Glomerular visceral epithelial cell (primary cell): ENCODE data around the gene PRKCE.

ENCODE experiments used
- DNase-seq: peaks from one replicate; pipeline ENCODE4 v3.0.0-alpha.2; 2016; ENCODE audit errors: extremely low spot score

The PRKCE gene

GRCh38 chr2:45631955-45632354 is 19.5 kb upstream of the PRKCE start:
- DNase-seq = no peak

- DNase-seq = no peak
Measured at GRCh38 chr2:45634223-45634622, 17.3 kb upstream of the PRKCE start.

GRCh38 chr2:45636008-45636407 is 15.5 kb upstream of the PRKCE start:
- no peak for DNase-seq

DNA sequence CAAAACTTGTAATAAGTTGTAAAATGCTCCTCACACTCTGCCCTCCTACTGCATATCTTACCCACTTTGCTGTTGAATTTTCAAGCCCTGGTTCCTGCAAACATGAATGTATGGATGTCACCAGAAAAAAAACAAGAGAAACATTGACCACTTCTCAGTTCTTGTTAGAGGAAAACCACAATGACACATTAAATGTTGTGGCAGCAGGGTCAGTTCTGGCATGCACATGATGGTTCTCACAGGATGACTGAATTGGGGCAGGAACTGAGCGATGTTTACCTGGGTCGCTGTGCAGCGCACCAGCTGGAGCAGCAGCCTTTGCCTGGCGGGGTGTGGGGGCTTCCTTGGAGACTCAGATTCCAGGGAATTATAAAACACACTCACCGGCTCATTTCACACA is 14.0 kb upstream of the PRKCE start:
- peak; percentile 80 for DNase-seq

- no peak for DNase-seq
Measured at GRCh38 chr2:45640576-45640975, 10.9 kb upstream of the PRKCE start.

- no peak for DNase-seq
Measured at GRCh38 chr2:45643095-45643494, 8.4 kb upstream of the PRKCE start.

GRCh38 chr2:45643543-45644542 is 7.6 kb upstream of the PRKCE start:
- peak; percentile 57 for DNase-seq

GRCh38 chr2:45646289-45646688 is 5.2 kb upstream of the PRKCE start:
- no peak for DNase-seq

GRCh38 chr2:45647356-45647755 is 4.1 kb upstream of the PRKCE start:
- peak; percentile 13 for DNase-seq

GRCh38 chr2:45647986-45648520 is 3.4 kb upstream of the PRKCE start:
- DNase-seq = no peak

GRCh38 chr2:45648636-45649035 is 2.8 kb upstream of the PRKCE start:
- DNase-seq = no peak

- DNase-seq = peak; percentile 6
Measured at GRCh38 chr2:45649462-45649857, 2.0 kb upstream of the PRKCE start.

- DNase-seq = peak; percentile 59
Measured at GRCh38 chr2:45649858-45650811, 1.3 kb upstream of the PRKCE start.

DNA sequence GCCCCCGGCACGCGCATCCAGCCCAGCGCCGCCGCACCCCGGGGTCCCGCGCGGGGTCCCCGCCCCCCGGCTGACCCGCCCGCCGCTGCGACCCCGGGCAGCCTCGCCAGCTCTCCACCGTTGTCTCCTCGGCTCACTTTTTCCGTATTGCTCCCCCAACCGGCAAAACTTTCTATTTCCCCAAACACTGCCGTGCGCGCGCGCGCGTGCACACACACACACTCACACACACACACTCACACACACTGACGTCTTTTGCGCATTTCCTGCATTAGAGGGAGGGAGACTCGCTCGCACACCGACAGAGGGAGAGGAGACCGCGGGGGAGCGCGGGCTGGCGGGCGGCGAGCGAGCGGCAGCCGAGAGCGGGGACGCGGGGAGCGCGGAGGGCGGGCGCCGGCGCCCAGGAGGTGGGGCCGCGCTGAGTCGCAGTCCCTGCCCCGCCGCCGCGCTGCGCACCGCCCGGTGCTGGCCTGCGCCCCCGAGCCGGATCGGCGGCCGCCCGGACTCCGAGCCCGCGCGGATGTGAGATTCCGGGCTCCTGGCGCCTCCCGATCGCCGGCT is 542 bp upstream of the PRKCE start:
- peak; percentile 91 for DNase-seq

DNA sequence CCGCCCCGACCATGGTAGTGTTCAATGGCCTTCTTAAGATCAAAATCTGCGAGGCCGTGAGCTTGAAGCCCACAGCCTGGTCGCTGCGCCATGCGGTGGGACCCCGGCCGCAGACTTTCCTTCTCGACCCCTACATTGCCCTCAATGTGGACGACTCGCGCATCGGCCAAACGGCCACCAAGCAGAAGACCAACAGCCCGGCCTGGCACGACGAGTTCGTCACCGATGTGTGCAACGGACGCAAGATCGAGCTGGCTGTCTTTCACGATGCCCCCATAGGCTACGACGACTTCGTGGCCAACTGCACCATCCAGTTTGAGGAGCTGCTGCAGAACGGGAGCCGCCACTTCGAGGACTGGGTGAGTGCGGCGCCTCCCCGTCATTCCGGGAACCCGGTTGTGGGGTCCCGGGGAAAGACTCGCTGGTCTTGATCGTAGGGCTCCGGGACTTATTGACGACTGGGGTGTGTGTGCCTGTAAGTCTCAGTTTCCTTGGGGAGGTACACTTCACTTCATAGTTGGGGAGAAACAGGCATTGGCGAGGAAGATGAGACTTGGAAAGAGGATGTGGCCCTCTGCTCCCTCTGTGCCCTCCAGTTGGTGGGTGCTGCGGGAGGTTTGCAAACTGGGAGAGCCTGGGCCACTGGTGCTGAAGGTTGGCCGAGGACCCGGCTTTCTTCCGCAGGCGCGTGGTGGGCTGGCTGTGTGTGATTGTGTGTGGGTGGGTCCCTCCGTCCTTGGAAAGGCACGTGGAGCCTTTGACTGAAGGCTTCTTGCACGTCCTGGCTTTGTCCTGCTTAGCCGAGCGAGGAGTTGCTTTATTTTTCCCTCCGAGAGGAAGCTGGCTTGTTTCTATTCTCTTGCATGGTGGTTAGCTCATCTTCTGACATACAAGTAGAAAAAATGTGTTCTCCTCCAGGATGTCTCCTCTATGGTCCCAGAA is 886 bp downstream of the PRKCE start:
- DNase-seq = peak; percentile 37

- peak; percentile 9 for DNase-seq
Measured at GRCh38 chr2:45653122-45653913, 1.8 kb downstream of the PRKCE start.

DNA sequence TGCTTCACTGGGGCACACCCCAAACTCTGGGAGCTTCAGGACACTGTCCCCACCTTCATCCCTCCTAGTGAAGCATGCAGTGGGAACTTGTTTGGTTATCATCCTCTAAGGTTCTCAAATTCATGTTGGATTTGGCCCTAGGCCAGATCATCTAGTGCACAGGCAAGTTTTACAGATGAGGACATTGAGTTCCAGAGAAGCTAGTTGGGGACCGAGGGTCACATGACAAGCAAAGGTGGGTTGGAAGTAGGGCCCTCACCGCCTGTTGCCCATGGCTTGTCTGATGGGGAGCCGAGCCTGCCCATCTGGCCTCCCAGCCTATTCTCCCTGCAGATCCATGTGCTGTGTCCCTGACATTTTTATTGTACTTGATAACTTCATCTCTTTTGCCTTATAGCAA is 2.8 kb downstream of the PRKCE start:
- DNase-seq = no peak

- DNase-seq = no peak
Measured at GRCh38 chr2:45661828-45662227, 10.4 kb downstream of the PRKCE start.

DNA sequence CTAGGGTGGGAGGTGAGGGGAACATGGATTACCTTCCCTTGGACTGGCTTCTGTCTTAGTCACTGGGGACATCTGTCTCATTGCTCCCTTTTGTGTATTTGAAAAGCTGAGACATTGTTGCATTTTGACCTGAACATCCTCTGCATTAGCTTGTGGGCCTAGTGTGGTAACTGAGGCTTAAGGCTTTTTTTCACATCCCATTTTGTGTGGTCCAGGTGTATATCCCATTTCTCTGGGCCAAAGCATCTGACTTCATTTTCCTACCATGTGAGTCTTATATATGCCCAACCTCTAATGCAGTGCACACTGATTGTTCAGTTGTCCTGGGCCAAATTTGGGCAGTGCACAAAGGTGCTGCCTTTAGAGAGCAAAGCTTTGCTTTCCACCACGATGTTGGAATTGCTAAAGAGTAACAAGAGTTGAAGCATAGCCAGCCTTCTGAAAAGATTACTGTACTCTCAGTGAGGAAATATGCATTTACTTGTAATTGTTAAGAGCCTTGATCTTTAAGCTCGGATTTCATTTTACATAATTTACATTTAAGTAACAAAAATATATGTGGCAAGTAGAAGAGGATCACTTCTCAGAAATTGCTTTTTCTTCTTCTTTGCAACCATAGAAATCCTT is 13.3 kb downstream of the PRKCE start:
- no peak for DNase-seq
